Right ventricle myocardium superior (tissue), 1 donor: ENCODE data around the gene TATDN3. TPM values are rescaled to one million over a fixed set of nuclear protein-coding genes. Genes with fewer than 3 reads are reported as not detected.
A peak's percentile ranks its signal among the peaks of the same experiment; 100 is the strongest.
"Not testable (repeated sequence)": the region's sequence is repeated elsewhere in the genome, so short reads cannot be mapped to it uniquely, and the experiment has no call there.

ENCODE experiments used
- ATAC-seq: fragments of 200-7000 bp; cut with Tn5 transposase; one replicate; pipeline ENCODE4 v1.9.1; 2020; ENCODE audit warnings: mild to moderate bottlenecking; ENCODE audit not compliant: poor library complexity
- DNase-seq: peaks from one replicate; pipeline ENCODE4 v3.0.0-alpha.2; 2020
- intact Hi-C: fragments of 100-400 bp; cut with DNase I; formaldehyde crosslinking; loops from one replicate; pipeline ENCODE4 v1.11.2; 2022
- total RNA-seq: library from RNA; stranded (reverse); fragmentation: NEBNext Ultra II Directional; extraction: Animal tissue kit (Norgen Biotek cat#: 25700); gene quantifications from one replicate; pipeline ENCODE4 v1.2.1, GENCODE V29; 2021
- donor health status: DM: no; HTN: yes; CAD: no; lungs with severe emphysema.

Gene TATDN3
- total RNA-seq, 1 donor from 2014 or later: 22.0 TPM

GRCh38 chr1:212771341-212771740 lies 20.4 kb upstream of the TATDN3 start:
- ATAC-seq (no peak), DNase-seq (no peak)
- intact Hi-C loops: no loop called here

- no peak for DNase-seq
- intact Hi-C loops: no loop called here
- no peak for ATAC-seq
Observed at GRCh38 chr1:212773011-212773410, 18.7 kb upstream of the TATDN3 start.

GRCh38 chr1:212774584-212774983 lies 17.1 kb upstream of the TATDN3 start:
- no peak for DNase-seq
- intact Hi-C loops: no loop called here
- peak; percentile 39 for ATAC-seq

- ATAC-seq: no peak
Observed at GRCh38 chr1:212775241-212775640, 16.5 kb upstream of the TATDN3 start.

GRCh38 chr1:212777151-212777550 lies 14.5 kb upstream of the TATDN3 start:
- ATAC-seq (no peak), DNase-seq (no peak)
- intact Hi-C loops: no loop called here

More at GRCh38 chr1:212775241-212775640, 16.5 kb upstream of the TATDN3 start:
- no peak for DNase-seq
- intact Hi-C loops: no loop called here

- intact Hi-C loops, ATAC-seq, DNase-seq: not testable (repeated sequence)
Observed at GRCh38 chr1:212779086-212779485, 12.6 kb upstream of the TATDN3 start.

- no peak for DNase-seq
- intact Hi-C loops: loop anchor here (10.0 kb wide), 2 partner anchors 106 to 306 kb away; no protein-coding TSS in a partner anchor
Observed at GRCh38 chr1:212780759-212781158, 10.9 kb upstream of the TATDN3 start.

GRCh38 chr1:212781225-212781624 lies 10.5 kb upstream of the TATDN3 start:
- intact Hi-C loops: loop anchor here (10.0 kb wide), 2 partner anchors 106 to 306 kb away; no protein-coding TSS in a partner anchor
- DNase-seq (no peak), ATAC-seq (no peak)

More at GRCh38 chr1:212780759-212781158, 10.9 kb upstream of the TATDN3 start:
- ATAC-seq: no peak

- ATAC-seq: peak; percentile 55
- intact Hi-C loops: loop anchor here (10.0 kb wide), 2 partner anchors 108 to 308 kb away; no protein-coding TSS in a partner anchor
- no peak for DNase-seq
Observed at GRCh38 chr1:212782422-212783154, 9.1 kb upstream of the TATDN3 start.

- intact Hi-C loops: loop anchor here (10.0 kb wide), 2 partner anchors 109 to 309 kb away; no protein-coding TSS in a partner anchor
- ATAC-seq (no peak), DNase-seq (no peak)
Observed at GRCh38 chr1:212783976-212784375, 7.7 kb upstream of the TATDN3 start.

- ATAC-seq (no peak), DNase-seq (no peak)
- intact Hi-C loops: loop anchor here (10.0 kb wide), 2 partner anchors 111 to 311 kb away; no protein-coding TSS in a partner anchor
Observed at GRCh38 chr1:212785871-212786270, 5.8 kb upstream of the TATDN3 start.

- ATAC-seq: peak; percentile 67
- DNase-seq: no peak
- intact Hi-C loops: no loop called here
Observed at GRCh38 chr1:212791261-212791675, 426 bp upstream of the TATDN3 start.

GRCh38 chr1:212792396-212792908 lies 758 bp downstream of the TATDN3 start:
- no peak for ATAC-seq
- no peak for DNase-seq
- intact Hi-C loops: no loop called here

GRCh38 chr1:212794561-212795014 lies 2.9 kb downstream of the TATDN3 start:
- intact Hi-C loops: no loop called here
- peak; percentile 18 for ATAC-seq
- DNase-seq: no peak

GRCh38 chr1:212797681-212798080 lies 6.0 kb downstream of the TATDN3 start:
- DNase-seq: no peak
- no peak for ATAC-seq
- intact Hi-C loops: no loop called here

GRCh38 chr1:212805767-212806166 lies 14.1 kb downstream of the TATDN3 start:
- intact Hi-C loops: no loop called here
- DNase-seq (no peak), ATAC-seq (no peak)

GRCh38 chr1:212814537-212815334 lies 23.0 kb downstream of the TATDN3 start:
- ATAC-seq (no peak), DNase-seq (no peak)
- intact Hi-C loops: loop anchor here (5.0 kb wide), 1 partner anchor 183 kb away; no protein-coding TSS in a partner anchor

- intact Hi-C loops: no loop called here
- ATAC-seq: no peak
- DNase-seq: no peak
Observed at GRCh38 chr1:212816567-212817278, 25.0 kb downstream of the TATDN3 start.

- no peak for DNase-seq
- ATAC-seq: no peak
- intact Hi-C loops: no loop called here
Observed at GRCh38 chr1:212819726-212820125, 28.0 kb downstream of the TATDN3 start.
